Psoas muscle (tissue), 8 donors: Measurements from ENCODE around the gene ENPP6. TPM values are rescaled to one million over a fixed set of nuclear protein-coding genes. Genes with fewer than 3 reads are reported as not detected.

Source experiments
- ATAC-seq, 4 donors: fragments of 200-7000 bp; cut with Tn5 transposase; one replicate each; pipeline ENCODE4 v1.9.1; 2020; ENCODE audit warnings: moderate library complexity in 3 of 4, mild to moderate bottlenecking in 2 of 4
- DNase-seq, 2 donors: peaks; one replicate each; pipeline ENCODE4 v3.0.0-alpha.2; 2020
- H3K27ac ChIP-seq: fragments of 200-600 bp; one replicate; pipeline ENCODE4 v1.8.0; 2022
- H3K27me3 ChIP-seq, 3 donors: fragments of 200-600 bp in 1 of 3; one replicate each; pipeline versions ENCODE4 v1.6.1 to v1.8.0; 2013 to 2022; ENCODE audit warnings: low read length in 2 of 3, mild to moderate bottlenecking in 2 of 3, moderate library complexity in 1 of 3; ENCODE audit not compliant: insufficient read depth in 3 of 3
- H3K36me3 ChIP-seq, 2 donors: fragments of 200-600 bp in 1 of 2; one replicate each; pipeline versions ENCODE4 v1.6.1 to v1.8.0; 2013 to 2022; ENCODE audit warnings: low read depth in 1 of 2, mild to moderate bottlenecking in 1 of 2, moderate library complexity in 1 of 2; ENCODE audit not compliant: insufficient read depth in 1 of 2
- H3K4me1 ChIP-seq: fragments of 200-600 bp; one replicate; pipeline ENCODE4 v1.8.0; 2022
- H3K4me3 ChIP-seq: fragments of 200-600 bp; one replicate; pipeline ENCODE4 v1.8.0; 2022; ENCODE audit warnings: mild to moderate bottlenecking
- H3K9me3 ChIP-seq: fragments of 200-600 bp; one replicate; pipeline ENCODE4 v1.8.0; 2022
- CTCF ChIP-seq: fragments of 200-600 bp; IDR thresholded peaks from one replicate; pipeline ENCODE4 v1.8.0; 2022; ENCODE audit warnings: antibody characterized with exemption
- WGBS, 3 donors: extraction: QIAGEN DNeasy Blood & Tissue Kit; methylation state at CpG; one replicate each; pipeline versions ENCODE4 v1.1.6 to v1.1.7; 2013; 5-methylcytosine and 5-hydroxymethylcytosine counted together
- intact Hi-C, 2 donors: fragments of 100-400 bp; cut with DNase I; formaldehyde crosslinking; loops; one replicate each; pipeline versions ENCODE4 v1.11.0 to v1.14.2; 2022
- polyA plus RNA-seq, 3 donors: library from polyadenylated mRNA; stranded (reverse); fragments of 200-250 nt; gene quantifications; one replicate each; pipeline ENCODE4 v1.2.3, GENCODE V29; 2013
- total RNA-seq, 4 donors: library from RNA; stranded (reverse); fragmentation: NEBNext Ultra II Directional in 2 of 4; extraction: Animal tissue kit (Norgen Biotek cat#: 25700) in 2 of 4; gene quantifications; one replicate each; pipeline versions ENCODE4 v1.2.1 to v1.2.4, GENCODE V29; 2021 to 2023
- donor health status: healthy with polysubstance abuse.
- donor health status: DM: no; HTN: no; CAD: no; lungs with moderate emphysema.
- donor health status: Bipolar disorder and iron deficiency.
- donor health status: healthy.
- donor health status: DM: yes; HTN: yes; CAD: no.
- donor health status: DM: no; HTN: no; CAD: no.
- donor health status: DM: no; HTN: no; CAD: no.
- donor health status: DM: yes; HTN: yes; CAD: no.

The ENPP6 gene
- total and polyA plus RNA-seq, 7 donors: 0.05 to 0.79 (median 0.11) TPM; not detected in 1

GRCh38 chr4:184174571-184175488 lies 42.8 kb downstream of the ENPP6 start:
- no peaks in the 10 kb centered on the region for H3K36me3 ChIP-seq
- WGBS, 3 donors: 88 to 95% (median 89%) methylated on average over 16 of the region's 16 CpGs
- no peak overlapping the region for H3K27ac ChIP-seq
- intact Hi-C loops: no loop called here
- TF ChIP-seq CTCF: no peak
- DNase-seq (no peak), ATAC-seq (no peak)
- H3K4me3 ChIP-seq: no peak overlapping the region
- H3K9me3 ChIP-seq: peaks cover 5% of the 10 kb centered on the region
- H3K27me3 ChIP-seq: peaks cover 0 to 3% (median 0%) of the 10 kb centered on the region in 3 donors
- no peaks in the 10 kb centered on the region for H3K4me1 ChIP-seq

GRCh38 chr4:184171011-184171410 lies 46.7 kb downstream of the ENPP6 start:
- intact Hi-C loops: no loop called here
- Histone ChIP-seq H3K27ac (no peak overlapping the region), H3K4me1 (no peaks in the 10 kb centered on the region), H3K9me3 (no peaks in the 10 kb centered on the region), H3K27me3 (peaks cover 0 to 15% (median 0%) of the 10 kb centered on the region in 3 donors), H3K4me3 (no peak overlapping the region), H3K36me3 (no peaks in the 10 kb centered on the region)
- no peak for ATAC-seq
- 5 to 33% (median 23%) methylated on average over 1 of the region's 1 CpG for WGBS, 3 donors
- no peak for DNase-seq
- TF ChIP-seq CTCF: no peak

GRCh38 chr4:184169225-184169867 lies 48.3 kb downstream of the ENPP6 start:
- no peak for ATAC-seq
- intact Hi-C loops: loop anchor here (5.0 to 10.0 kb wide), 3 partner anchors 332 to 695 kb away; no protein-coding TSS in a partner anchor
- WGBS, 3 donors: 72 to 78% (median 74%) methylated on average over 17 of the region's 17 CpGs
- no peaks in the 10 kb centered on the region for H3K36me3 ChIP-seq
- H3K27ac ChIP-seq: no peak overlapping the region
- peaks cover 0 to 16% (median 0%) of the 10 kb centered on the region in 3 donors for H3K27me3 ChIP-seq
- DNase-seq: no peak
- H3K4me3 ChIP-seq: no peak overlapping the region
- H3K4me1 ChIP-seq: no peaks in the 10 kb centered on the region
- no peaks in the 10 kb centered on the region for H3K9me3 ChIP-seq
- TF ChIP-seq CTCF: no peak

GRCh38 chr4:184168406-184169019 lies 49.2 kb downstream of the ENPP6 start:
- H3K36me3 ChIP-seq: no peaks in the 10 kb centered on the region
- H3K27ac ChIP-seq: no peak overlapping the region
- 11 to 20% (median 17%) methylated on average over 32 to 33 of the region's 33 CpGs for WGBS, 3 donors
- no peak overlapping the region for H3K4me3 ChIP-seq
- ATAC-seq (peak; percentile 92 to 99 (median 94)), DNase-seq (peak; percentile 71 to 85)
- H3K4me1 ChIP-seq: no peaks in the 10 kb centered on the region
- peak; percentile 94 for TF ChIP-seq CTCF
- H3K9me3 ChIP-seq: no peaks in the 10 kb centered on the region
- intact Hi-C loops: loop anchor here (1.0 to 10.0 kb wide), 4 partner anchors 328 to 694 kb away; no protein-coding TSS in a partner anchor
- H3K27me3 ChIP-seq: peaks cover 0 to 16% (median 0%) of the 10 kb centered on the region in 3 donors
